Effector memory CD4-positive, alpha-beta T cell (primary cell): Measurements from ENCODE around the gene CDHR5.

Experiments
- DNase-seq, 3 donors: peaks; one replicate each; pipeline ENCODE4 v3.0.0-alpha.2; 2020
- H3K27ac ChIP-seq: 2 replicates; pipeline ENCODE4 v1.7.0; 2013; ENCODE audit warnings: mild to moderate bottlenecking, low read length, moderate library complexity; ENCODE audit not compliant: insufficient read depth, poor library complexity, severe bottlenecking
- H3K27me3 ChIP-seq: replicated peaks from 2 replicates; pipeline ENCODE4 v1.7.0; 2013; ENCODE audit warnings: mild to moderate bottlenecking, low read length; ENCODE audit not compliant: insufficient read depth, control insufficient read depth, poor library complexity, severe bottlenecking
- H3K36me3 ChIP-seq: 2 replicates; pipeline ENCODE4 v1.7.0; 2013; ENCODE audit warnings: mild to moderate bottlenecking, low read length, moderate library complexity; ENCODE audit not compliant: control insufficient read depth, insufficient read depth
- H3K4me1 ChIP-seq: 2 replicates; pipeline ENCODE4 v1.7.0; 2013; ENCODE audit warnings: low read length, mild to moderate bottlenecking; ENCODE audit not compliant: control insufficient read depth, insufficient read depth, poor library complexity, severe bottlenecking
- H3K4me3 ChIP-seq: 2 replicates; pipeline ENCODE4 v1.7.0; 2013; ENCODE audit warnings: low read length, low read depth, mild to moderate bottlenecking; ENCODE audit not compliant: insufficient read depth, poor library complexity, severe bottlenecking
- H3K9me3 ChIP-seq: 2 replicates; pipeline ENCODE4 v1.7.0; 2013; ENCODE audit warnings: mild to moderate bottlenecking, low read length, moderate library complexity; ENCODE audit not compliant: control insufficient read depth

Gene CDHR5

GRCh38 chr11:610146-610801, 14.5 kb downstream of the CDHR5 start:
- no peaks in the 10 kb centered on the region for H3K27me3 ChIP-seq
- H3K27ac ChIP-seq, result no peak overlapping the region
- no peak for DNase-seq
- H3K4me1 ChIP-seq, result peaks cover 22% of the 10 kb centered on the region
- no peaks in the 10 kb centered on the region for H3K9me3 ChIP-seq
- peaks cover 76% of the 10 kb centered on the region for H3K36me3 ChIP-seq
- no peak overlapping the region for H3K4me3 ChIP-seq

DNA sequence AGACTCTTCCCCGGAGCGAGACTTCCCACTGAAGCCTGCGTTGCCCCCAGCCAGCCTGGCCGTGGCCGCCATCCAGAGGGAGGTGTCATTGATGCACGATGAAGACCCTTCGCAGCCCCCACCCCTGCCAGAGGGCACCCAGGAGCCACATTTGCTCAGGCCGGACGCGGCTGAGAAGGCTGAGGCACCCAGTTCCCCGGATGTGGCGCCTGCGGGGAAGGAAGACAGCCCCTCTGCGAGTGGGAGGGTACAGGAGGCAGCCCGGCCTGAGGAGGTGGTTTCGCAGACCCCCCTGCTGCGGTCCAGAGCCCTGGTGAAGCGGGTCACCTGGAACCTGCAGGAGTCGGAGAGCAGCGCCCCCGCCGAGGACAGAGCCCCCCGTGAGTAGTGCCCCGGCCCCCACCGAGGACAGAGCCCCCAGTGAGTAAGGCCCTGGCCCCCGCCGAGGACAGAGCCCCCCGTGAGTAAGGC, 15.4 kb downstream of the CDHR5 start:
- H3K4me3 ChIP-seq, result no peak overlapping the region
- no peak for DNase-seq

DNA sequence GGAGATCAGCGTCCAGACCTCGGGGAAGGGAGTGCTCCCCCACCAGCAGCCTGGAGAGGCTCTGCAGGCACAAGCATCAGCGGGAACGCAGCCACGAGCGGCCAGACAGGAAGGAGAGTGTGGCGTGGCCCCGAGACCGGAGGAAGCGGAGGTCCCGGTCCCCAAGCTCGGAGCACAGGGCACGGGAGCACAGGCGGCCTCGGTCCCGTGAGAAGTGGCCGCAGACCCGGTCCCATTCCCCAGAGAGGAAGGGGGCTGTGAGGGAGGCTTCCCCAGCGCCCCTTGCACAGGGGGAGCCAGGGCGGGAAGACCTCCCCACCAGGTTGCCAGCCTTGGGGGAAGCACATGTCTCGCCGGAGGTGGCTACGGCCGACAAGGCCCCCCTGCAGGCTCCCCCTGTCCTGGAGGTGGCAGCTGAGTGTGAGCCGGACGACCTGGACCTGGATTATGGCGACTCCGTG, 15.9 kb downstream of the CDHR5 start:
- Histone ChIP-seq H3K27ac (no peak overlapping the region), H3K4me3 (no peak overlapping the region), H3K9me3 (no peaks in the 10 kb centered on the region), H3K36me3 (peaks cover 91% of the 10 kb centered on the region), H3K27me3 (no peaks in the 10 kb centered on the region), H3K4me1 (peaks cover 9% of the 10 kb centered on the region)
- DNase-seq, result no peak

More for the DNA sequence above, 15.4 kb downstream of the CDHR5 start:
- no peaks in the 10 kb centered on the region for H3K27me3 ChIP-seq
- peaks cover 14% of the 10 kb centered on the region for H3K4me1 ChIP-seq
- H3K36me3 ChIP-seq, result peaks cover 85% of the 10 kb centered on the region
- H3K27ac ChIP-seq, result no peak overlapping the region
- H3K9me3 ChIP-seq, result no peaks in the 10 kb centered on the region

GRCh38 chr11:607971-608659, 16.6 kb downstream of the CDHR5 start:
- DNase-seq, result no peak
- H3K36me3 ChIP-seq, result peaks cover 95% of the 10 kb centered on the region
- no peak overlapping the region for H3K4me3 ChIP-seq

DNA sequence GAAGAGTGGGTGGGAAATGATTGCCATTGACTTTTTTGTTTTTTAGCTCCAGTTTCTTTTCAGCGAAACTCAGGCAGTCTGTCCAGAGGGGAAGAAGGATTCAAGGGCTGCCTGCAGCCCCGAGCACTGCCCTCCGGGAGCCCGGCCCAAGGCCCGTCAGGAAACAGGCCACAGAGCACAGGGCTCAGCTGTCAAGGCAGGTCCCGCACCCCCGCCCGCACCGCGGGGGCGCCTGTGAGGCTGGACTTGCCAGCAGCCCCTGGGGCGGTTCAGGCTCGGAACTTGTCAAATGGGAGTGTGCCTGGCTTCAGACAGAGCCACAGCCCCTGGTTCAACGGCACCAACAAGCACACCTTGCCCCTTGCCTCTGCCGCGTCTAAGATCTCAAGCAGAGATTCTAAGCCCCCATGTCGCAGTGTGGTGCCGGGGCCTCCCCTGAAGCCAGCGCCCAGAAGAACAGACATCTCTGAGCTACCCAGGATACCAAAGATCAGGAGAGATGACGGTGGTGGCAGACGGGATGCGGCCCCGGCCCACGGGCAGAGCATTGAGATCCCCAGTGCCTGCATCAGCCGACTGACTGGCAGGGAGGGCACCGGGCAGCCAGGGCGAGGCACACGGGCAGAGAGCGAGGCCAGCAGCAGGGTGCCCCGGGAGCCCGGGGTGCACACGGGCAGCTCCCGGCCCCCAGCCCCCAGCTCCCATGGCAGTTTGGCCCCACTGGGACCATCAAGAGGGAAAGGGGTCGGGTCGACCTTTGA, 17.6 kb downstream of the CDHR5 start:
- no peak overlapping the region for H3K4me3 ChIP-seq
- no peaks in the 10 kb centered on the region for H3K4me1 ChIP-seq
- H3K9me3 ChIP-seq, result no peaks in the 10 kb centered on the region
- peaks cover 94% of the 10 kb centered on the region for H3K36me3 ChIP-seq
- no peak for DNase-seq
- H3K27ac ChIP-seq, result no peak overlapping the region
- no peaks in the 10 kb centered on the region for H3K27me3 ChIP-seq

More at GRCh38 chr11:607971-608659, 16.6 kb downstream of the CDHR5 start:
- Histone ChIP-seq H3K27me3 (no peaks in the 10 kb centered on the region), H3K27ac (no peak overlapping the region), H3K4me1 (peaks cover 3% of the 10 kb centered on the region), H3K9me3 (no peaks in the 10 kb centered on the region)

DNA sequence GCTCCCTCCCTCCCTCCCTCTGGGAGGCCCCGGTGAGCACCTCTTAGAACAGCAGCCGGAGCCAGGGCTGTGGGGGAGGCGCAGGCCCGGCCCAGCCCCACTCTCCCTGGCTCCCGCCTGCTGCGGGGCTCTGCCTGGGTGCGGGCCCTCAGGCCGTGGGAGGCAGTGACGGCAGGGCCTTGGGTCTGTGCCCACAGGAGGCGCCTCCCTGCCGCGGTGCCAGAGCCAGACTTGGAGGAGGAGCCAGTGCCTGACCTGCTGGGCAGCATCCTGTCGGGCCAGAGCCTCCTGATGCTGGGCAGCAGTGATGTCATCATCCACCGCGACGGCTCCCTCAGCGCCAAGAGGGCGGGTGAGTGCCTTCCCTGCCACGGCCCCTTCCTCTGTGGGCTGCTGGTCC, 18.5 kb downstream of the CDHR5 start:
- Histone ChIP-seq H3K9me3 (no peaks in the 10 kb centered on the region), H3K36me3 (peaks cover 95% of the 10 kb centered on the region), H3K4me1 (no peaks in the 10 kb centered on the region), H3K27ac (no peak overlapping the region), H3K27me3 (no peaks in the 10 kb centered on the region), H3K4me3 (no peak overlapping the region)
- DNase-seq, result no peak

GRCh38 chr11:605286-606129, 19.2 kb downstream of the CDHR5 start:
- Histone ChIP-seq H3K9me3 (no peaks in the 10 kb centered on the region), H3K27me3 (no peaks in the 10 kb centered on the region), H3K4me3 (no peak overlapping the region), H3K36me3 (peaks cover 92% of the 10 kb centered on the region), H3K4me1 (no peaks in the 10 kb centered on the region), H3K27ac (no peak overlapping the region)
- DNase-seq, result no peak

DNA sequence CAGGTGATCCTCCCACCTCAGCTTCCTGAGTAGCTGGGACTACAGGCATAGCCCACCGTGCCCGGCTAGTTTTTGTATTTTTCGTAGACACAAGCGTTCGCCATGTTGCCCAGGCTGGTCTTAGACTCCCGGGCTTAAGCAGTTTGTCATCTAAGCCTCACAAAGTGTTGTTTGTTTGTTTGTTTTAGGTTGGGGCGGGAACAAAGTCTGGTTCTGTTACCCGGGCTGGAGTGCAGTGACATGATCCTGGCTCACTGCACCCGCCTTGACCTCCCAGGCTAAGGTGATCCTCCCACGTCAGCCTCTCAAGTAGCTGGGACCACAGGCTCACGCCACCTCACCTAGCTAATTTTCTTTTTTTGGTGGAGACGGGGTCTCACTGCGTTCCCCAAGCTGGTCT, 21.6 kb downstream of the CDHR5 start:
- DNase-seq, result no peak
- H3K27me3 ChIP-seq, result no peaks in the 10 kb centered on the region
- H3K4me1 ChIP-seq, result no peaks in the 10 kb centered on the region
- H3K36me3 ChIP-seq, result peaks cover 84% of the 10 kb centered on the region
- H3K9me3 ChIP-seq, result no peaks in the 10 kb centered on the region
- no peak overlapping the region for H3K4me3 ChIP-seq
- H3K27ac ChIP-seq, result no peak overlapping the region

DNA sequence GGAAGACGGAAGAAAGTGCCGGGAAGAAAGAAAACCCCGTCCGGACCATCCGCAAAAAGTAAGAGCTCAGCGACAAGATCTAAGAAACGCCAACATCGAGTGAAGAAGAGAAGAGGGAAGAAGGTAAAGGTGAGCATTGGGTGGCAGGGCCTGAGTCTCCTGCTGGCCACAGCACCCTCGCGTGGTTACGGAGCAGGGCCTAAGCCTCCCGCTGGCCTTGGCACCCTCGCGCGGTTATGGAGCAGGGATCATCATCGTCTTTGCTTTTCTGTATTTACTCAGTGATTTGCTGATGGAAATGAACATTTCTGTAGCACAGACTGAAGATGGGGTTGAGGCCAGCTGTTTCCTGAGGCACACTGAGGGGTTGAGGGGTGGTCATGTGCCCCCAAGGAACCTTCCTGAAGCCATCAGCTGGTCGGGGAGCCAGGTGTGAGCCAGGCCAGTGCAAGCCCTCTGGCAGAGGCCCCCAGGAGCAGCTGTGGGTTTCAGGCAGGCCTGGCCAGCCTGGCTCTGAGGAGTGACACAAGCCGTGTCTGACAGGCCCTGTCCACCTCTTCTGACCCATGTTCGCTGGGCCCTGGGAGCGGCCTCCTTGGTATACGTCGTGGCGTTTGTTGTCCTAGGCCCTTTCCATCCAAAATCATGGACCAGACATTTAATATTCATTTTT, 23.0 kb downstream of the CDHR5 start:
- Histone ChIP-seq H3K9me3 (no peaks in the 10 kb centered on the region), H3K27me3 (no peaks in the 10 kb centered on the region), H3K4me3 (no peak overlapping the region), H3K4me1 (no peaks in the 10 kb centered on the region), H3K36me3 (peaks cover 82% of the 10 kb centered on the region), H3K27ac (no peak overlapping the region)
- no peak for DNase-seq
